GM12865 (cell line): ENCODE measurements around the gene CLEC2D.

Experiments
- DNase-seq: peaks from one replicate; pipeline ENCODE4 v3.0.0; 2010; ENCODE audit warnings: low read depth
- H3K4me3 ChIP-seq: 2 replicates; pipeline ENCODE4 v1.5.1; 2011; ENCODE audit warnings: mild to moderate bottlenecking, low read depth, low read length, control low read depth
- CTCF ChIP-seq: IDR thresholded peaks from 2 replicates; pipeline ENCODE4 v1.5.1; 2011; ENCODE audit warnings: low read length, control low read depth, low read depth, inconsistent platforms; ENCODE audit not compliant: insufficient read depth; ENCODE audit errors: missing control alignments

CLEC2D gene

GRCh38 chr12:9721394-9722092 lies 52.0 kb downstream of the CLEC2D start:
- H3K4me3 ChIP-seq, result peak overlapping the region; percentile 21; the same call in 1 of the 2 replicates
- no peak for TF ChIP-seq CTCF
- peak; percentile 85 for DNase-seq

DNA sequence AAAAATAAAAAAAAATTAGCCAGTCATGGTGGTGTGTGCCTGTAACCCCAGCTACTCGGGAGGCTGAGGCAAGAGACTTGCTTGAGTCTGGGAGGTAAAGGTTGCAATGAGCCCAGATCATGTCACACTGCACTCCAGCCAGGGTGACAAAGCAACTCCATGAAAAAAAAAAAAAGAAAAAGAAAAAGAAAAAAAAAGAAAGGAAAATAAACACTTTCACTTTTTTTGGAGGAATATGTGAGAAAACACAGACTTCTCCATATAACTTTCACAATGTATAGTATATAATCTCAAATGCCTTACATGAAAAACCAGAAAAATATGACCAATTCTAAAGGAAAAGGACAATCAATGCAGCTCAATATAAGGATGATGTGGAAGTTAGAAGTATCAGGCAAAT lies 54.5 kb downstream of the CLEC2D start:
- DNase-seq, result no peak
- H3K4me3 ChIP-seq, result peak overlapping the region; percentile 25
- no peak for TF ChIP-seq CTCF

GRCh38 chr12:9725213-9725870 lies 55.8 kb downstream of the CLEC2D start:
- no peak for TF ChIP-seq CTCF
- H3K4me3 ChIP-seq, result peak overlapping the region; percentile 25; the same call in 1 of the 2 replicates
- no peak for DNase-seq

DNA sequence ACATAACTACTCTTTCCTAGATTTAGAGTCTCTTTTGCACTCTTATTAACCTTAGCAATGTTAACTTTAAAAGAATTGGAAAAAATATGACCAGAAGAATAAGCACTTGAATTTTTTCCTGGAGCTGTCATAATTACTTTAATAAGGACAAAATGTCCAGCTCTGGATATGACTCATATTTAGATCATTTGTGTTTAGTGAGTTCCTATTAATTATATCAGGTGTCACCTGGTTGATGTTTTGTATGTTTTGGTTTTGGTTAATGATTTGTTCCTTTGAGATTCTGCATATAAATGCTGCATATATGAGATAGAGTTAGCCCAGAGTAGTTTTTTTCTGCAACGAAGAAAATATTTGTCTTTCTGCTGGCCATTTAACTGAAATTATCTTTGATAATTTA lies 58.3 kb downstream of the CLEC2D start:
- DNase-seq, result no peak
- TF ChIP-seq CTCF, result no peak
- H3K4me3 ChIP-seq, result peak overlapping the region; percentile 89

DNA sequence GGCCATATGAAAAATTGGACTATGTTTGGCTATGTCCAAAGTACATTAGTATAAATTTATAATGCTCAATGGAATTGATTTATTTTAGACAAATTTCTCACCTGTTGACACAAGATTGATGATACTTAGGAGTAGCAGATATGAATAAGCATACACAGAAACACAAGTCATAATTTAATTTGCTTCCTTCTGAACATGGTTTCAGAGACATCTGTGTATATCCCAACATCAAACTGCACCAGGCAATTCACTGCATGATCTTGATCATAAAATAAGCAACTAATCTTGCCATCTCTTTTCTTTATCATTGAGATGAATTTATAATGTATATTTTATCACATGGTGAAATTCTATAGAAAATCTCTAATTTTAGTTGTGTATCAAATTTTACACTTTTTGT lies 59.6 kb downstream of the CLEC2D start:
- TF ChIP-seq CTCF, result no peak
- peak overlapping the region; percentile 89 for H3K4me3 ChIP-seq
- DNase-seq, result no peak

DNA sequence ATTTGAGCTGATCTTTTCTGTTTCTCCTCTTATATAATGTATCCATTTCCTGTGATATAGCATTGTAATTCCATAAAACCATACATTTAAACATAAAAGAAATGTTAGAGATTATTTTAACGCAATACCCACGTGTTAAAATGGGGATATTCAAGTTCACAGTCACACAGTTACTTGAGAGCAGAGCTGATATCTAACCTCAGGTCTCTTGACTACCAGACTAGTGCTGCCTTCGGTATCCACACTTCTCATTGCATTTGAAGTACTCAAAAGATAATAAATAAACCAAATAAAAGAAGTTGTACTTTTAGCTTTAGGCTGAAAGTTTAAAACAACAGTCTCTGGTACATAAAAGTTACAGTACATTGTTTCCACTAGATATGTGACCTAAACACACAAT lies 60.5 kb downstream of the CLEC2D start:
- H3K4me3 ChIP-seq, result peak overlapping the region; percentile 89
- DNase-seq, result peak; percentile 61
- TF ChIP-seq CTCF, result no peak
